GM12864 (cell line): ENCODE data around the gene IL12RB2.
"Not testable (repeated sequence)": the region's sequence is repeated elsewhere in the genome, so short reads cannot be mapped to it uniquely, and the experiment has no call there.

Experiments
- DNase-seq: peaks from one replicate; pipeline ENCODE4 v3.0.0-alpha.2; 2011; ENCODE audit warnings: low read depth
- H3K4me3 ChIP-seq: 2 replicates; pipeline ENCODE4 v1.5.1; 2011; ENCODE audit warnings: mild to moderate bottlenecking, low read depth, low read length, control low read depth
- TF ChIP-seq, protein P1 (sequence below): IDR thresholded peaks from 2 replicates; pipeline ENCODE4 v1.5.1; 2011; ENCODE audit warnings: low read depth, mild to moderate bottlenecking, moderate library complexity, low read length, control low read depth, inconsistent platforms; ENCODE audit errors: missing control alignments

Gene IL12RB2

DNA sequence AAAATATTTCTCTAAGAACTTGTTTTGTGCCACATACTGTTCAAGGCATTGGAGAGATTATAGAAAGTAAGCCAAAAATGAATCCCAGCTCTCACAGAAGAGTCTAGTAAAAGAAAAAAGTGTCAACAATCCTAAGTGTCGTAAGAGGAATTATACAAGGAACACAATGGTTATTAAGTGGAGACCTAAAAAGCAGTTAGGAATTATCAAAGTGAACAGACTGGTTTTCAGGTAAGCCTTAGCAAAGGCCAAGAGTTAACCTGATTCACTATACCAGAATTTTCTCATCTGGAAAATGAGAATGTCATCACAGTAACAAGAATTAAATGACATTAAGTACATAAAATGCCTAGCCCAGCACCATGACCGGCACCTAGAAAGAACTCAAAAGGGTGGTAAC is 106.9 kb downstream of the IL12RB2 start:
- TF ChIP-seq, protein P1, sequence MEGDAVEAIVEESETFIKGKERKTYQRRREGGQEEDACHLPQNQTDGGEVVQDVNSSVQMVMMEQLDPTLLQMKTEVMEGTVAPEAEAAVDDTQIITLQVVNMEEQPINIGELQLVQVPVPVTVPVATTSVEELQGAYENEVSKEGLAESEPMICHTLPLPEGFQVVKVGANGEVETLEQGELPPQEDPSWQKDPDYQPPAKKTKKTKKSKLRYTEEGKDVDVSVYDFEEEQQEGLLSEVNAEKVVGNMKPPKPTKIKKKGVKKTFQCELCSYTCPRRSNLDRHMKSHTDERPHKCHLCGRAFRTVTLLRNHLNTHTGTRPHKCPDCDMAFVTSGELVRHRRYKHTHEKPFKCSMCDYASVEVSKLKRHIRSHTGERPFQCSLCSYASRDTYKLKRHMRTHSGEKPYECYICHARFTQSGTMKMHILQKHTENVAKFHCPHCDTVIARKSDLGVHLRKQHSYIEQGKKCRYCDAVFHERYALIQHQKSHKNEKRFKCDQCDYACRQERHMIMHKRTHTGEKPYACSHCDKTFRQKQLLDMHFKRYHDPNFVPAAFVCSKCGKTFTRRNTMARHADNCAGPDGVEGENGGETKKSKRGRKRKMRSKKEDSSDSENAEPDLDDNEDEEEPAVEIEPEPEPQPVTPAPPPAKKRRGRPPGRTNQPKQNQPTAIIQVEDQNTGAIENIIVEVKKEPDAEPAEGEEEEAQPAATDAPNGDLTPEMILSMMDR, result no peak
- no peak for DNase-seq
- no peak overlapping the region for H3K4me3 ChIP-seq

DNA sequence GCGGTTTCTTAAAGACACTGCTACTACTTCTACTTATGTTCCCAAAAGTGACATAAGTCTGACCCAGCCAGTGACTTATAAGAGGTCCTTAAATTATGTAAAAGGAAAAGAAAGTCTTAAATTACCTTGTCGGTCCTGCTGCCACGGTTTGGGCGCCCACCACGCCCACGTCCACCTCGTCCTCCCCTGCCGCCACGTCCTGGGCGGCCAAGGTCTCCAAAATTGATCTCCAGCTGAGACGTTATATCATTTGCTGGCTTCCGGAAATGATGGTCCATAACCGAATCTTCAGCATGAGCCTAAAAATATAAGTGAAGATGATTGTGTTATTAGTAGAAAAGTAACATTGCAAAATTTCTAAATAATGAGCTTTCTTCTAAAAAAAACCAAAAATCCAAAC is 107.4 kb downstream of the IL12RB2 start:
- no peak overlapping the region for H3K4me3 ChIP-seq
- no peak for DNase-seq
- TF ChIP-seq, protein P1, result no peak

- DNase-seq, H3K4me3 ChIP-seq: not testable (repeated sequence)
These were observed 110.1 kb downstream of the IL12RB2 start for GRCh38 chr1:67417733-67418132.

DNA sequence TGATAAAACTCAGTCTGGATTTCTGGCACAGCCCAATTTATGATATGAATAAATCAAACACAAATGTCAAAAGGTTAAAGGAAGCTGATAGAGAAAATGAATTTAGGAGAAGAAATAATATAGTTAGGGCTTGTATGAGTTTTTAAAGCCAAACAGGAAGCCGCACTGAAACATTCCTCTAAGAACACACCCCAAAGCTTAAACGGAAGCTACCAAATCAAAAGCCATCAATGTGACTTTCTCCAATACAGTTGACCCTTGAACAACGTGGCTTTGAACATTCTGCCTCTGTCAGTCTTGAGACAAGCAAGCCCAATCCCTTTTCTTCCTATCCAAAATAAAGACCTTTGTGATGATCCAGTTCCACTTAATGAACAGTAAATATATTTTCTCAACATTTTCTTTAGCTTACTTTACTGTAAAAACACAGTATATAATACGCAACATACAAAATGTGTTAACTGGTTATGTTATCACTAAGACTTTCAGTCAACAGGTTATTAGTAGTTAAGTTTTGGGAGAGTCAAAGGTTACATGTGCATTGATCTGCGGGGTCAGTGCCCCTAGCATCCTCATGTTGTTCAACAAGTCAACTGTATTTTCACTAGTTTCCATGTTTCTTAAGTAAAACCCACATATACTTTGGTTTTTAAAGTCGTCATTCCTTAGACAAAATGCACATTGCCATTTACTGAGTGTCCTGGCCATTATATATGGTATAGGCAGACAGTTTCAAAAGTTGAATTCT is 111.3 kb downstream of the IL12RB2 start:
- no peak for DNase-seq
- no peak overlapping the region for H3K4me3 ChIP-seq
- TF ChIP-seq, protein P1, result no peak

GRCh38 chr1:67420835-67421492 is 113.3 kb downstream of the IL12RB2 start:
- TF ChIP-seq, protein P1, result no peak
- DNase-seq, result no peak
- H3K4me3 ChIP-seq, result no peak overlapping the region

- H3K4me3 ChIP-seq, result peak overlapping the region; percentile 96
- TF ChIP-seq, protein P1, result no peak
- no peak for DNase-seq
These were observed 119.8 kb downstream of the IL12RB2 start for GRCh38 chr1:67427465-67427864.

DNA sequence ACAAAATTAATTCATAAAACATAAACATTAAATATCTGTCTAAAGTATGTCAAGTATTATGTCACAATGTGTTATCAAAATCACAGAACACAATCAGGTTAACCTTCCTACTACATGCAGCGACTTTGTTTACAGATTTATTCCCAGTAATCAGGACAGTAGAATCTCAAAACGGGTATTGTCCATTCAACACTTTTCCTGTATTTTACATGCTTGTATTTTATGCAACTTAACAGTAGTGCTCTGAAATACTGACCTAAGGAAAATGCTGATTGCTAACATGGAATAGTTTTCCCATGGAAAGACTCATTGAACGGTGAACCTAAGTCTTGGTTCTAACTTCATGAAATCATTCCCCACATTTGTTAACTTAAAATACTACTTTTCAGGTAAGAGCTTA is 120.3 kb downstream of the IL12RB2 start:
- peak overlapping the region; percentile 96 for H3K4me3 ChIP-seq
- TF ChIP-seq, protein P1, result no peak
- DNase-seq, result no peak
